SW480 (cell line): Measurements from ENCODE around the gene HADH.
"Not testable (repeated sequence)": the region's sequence is repeated elsewhere in the genome, so short reads cannot be mapped to it uniquely, and the experiment has no call there.

Source experiments
- DNase-seq: peaks from one replicate; pipeline ENCODE4 v3.0.0-alpha.2; 2016; ENCODE audit warnings: low spot score

Gene HADH

GRCh38 chr4:107996949-107997788 lies 7.5 kb downstream of the HADH start:
- no peak for DNase-seq

GRCh38 chr4:107997794-107998193 lies 8.1 kb downstream of the HADH start:
- no peak for DNase-seq

GRCh38 chr4:107999932-108000539 lies 10.3 kb downstream of the HADH start:
- peak; percentile 1 for DNase-seq

DNA sequence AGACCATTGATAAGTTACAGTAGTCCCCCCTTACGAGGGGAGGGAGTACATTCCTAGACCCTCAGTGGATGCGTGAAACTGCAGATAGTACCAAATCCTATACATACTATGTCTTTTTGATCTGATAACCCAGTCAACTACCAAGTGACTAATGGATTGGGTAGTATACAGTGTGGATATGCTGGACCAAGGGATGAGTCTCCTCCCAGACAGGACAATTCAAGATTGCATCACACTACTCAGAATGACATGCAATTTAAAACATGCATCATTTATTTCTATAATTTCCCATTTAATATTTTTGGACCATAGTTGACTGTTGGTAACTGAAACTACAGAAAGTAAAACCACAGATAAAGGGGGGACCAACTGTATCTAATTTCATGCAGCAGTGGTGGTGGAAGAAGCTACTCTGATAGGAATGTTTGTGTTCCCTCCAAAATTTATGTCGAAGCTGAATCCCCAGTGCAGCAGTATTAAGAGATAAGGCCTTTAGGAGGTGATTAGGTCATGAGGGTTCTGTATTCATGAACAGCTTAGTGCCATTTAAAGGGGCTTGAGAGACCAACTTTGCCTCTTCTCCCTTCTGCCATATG lies 11.9 kb downstream of the HADH start:
- no peak for DNase-seq

DNA sequence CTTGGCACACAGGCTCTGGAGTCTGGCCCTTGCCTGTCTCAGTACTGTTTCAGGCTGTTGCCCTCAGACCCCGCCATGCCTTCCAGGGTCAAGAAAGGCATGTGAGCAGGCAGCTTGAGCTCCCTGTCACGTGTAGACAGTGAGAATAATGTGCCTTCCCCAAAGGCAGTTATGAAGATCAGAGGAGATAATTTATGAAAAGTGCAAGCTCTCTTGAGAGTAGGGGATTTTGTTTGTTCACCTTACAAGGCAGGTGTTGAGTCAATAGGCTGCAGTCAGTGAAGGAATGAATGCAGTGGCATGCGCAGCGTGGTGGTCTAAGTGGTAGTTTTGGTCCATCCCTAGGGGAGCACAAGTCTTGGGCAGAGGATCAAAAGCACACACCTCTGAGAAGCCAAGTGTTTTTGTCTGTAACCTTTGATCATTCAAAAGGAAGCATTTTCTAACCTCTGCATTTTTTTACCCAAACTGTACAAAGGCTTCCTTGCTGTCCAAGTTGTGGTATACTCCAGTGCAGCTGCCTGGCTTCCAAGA lies 14.4 kb downstream of the HADH start:
- no peak for DNase-seq

GRCh38 chr4:108004646-108005045 lies 15.0 kb downstream of the HADH start:
- no peak for DNase-seq

- DNase-seq = no peak
These were observed 16.1 kb downstream of the HADH start for GRCh38 chr4:108005807-108006206.

DNA sequence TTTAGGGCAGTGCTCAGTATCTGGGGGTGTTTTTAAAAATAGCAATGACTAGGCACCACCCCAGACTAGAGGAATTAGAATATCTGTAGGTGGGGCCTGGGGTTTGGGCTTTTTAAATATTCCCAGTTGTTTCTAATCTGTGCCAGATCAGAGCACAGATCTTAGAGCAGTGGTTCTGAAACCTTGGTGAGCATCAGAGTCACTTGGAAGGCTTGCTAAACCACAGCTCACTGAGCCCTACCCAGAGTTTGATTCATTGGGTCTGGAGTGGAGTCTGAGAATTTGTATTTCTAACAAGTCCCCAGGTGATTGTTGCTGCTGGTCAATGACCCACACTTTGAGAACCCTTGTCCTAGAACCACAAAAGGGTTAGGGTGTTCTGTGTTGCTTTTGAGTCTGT lies 16.7 kb downstream of the HADH start:
- DNase-seq = no peak

- no peak for DNase-seq
These were observed 18.3 kb downstream of the HADH start for GRCh38 chr4:108007984-108008383.

DNA sequence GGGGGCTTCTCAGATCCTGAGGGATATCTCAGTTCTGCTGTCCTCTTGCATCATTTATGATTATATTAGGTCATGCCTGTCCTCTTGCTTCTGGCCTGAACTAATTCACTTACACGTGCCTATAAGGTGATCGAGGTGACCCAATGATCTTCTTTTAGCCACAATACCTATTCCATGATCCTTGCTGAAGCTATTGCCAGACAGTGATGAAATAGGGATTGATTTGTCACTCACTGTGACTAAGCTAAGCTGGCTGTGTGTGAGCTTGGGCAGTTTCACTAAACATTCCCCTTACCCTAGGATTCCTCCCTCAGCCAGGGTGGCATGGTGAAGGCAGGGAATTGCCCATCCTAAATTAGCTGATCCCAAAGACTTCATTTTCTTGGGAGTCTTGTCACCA lies 19.0 kb downstream of the HADH start:
- no peak for DNase-seq

GRCh38 chr4:108010167-108010566 lies 20.5 kb downstream of the HADH start:
- no peak for DNase-seq

DNA sequence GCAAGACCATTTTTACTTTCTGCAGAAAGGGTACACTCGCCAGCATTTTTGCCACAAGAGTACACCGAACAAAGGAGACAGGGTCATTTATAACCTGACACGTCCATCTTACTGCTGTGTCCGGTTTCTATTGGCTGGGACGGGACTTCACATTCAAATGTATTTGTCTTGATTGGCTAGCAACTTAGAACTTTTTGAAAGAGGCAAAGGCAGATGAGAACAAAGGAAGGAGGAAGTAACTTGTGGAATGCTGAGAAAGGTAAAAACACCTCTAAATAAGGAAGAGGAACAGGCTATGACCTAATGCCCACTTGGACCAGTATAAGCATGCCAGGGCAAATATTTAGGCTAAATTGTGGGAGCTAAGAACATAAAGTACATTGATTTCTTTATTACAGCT lies 22.7 kb downstream of the HADH start:
- DNase-seq = not testable (repeated sequence)

DNA sequence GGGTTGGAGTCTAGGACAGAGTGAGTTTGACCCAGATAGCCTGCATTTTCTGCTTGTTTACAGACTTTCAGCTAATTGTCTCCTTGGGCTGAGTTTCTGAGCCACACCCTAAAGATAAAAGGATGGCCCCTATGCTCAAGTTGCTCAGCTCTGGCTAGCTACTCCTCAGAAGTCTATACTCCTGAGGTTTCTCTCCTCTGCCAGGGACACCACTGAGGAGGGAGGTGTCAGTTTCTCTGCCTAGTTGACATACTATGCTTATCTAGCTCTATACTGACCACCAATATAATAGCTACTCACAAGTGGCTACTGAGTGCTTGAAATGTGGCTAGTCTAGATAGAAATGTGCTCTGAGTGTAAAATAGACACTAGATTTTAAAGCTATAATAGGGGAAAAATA lies 23.6 kb downstream of the HADH start:
- DNase-seq = no peak

DNA sequence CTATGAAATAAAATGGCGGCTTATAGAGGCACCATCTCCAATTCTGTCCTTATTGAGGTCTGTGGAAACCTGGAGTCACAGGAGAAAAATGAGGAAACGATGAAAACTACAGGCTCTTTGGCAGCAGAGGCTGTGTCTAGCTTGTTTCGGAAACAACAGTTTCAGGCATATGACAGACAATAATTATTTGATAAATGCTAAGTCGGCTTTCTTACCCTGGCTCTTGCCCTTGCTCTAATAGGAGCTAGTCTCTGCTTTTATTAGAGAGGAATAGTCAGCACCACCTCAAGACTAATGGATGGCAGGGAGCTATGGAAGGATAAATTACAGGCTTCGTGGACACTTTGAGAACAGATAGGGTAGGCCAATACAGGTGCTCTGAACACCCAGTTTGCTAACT lies 24.3 kb downstream of the HADH start:
- DNase-seq = no peak

- peak; percentile 42 for DNase-seq
These were observed 28.6 kb downstream of the HADH start for GRCh38 chr4:108018040-108018883.

DNA sequence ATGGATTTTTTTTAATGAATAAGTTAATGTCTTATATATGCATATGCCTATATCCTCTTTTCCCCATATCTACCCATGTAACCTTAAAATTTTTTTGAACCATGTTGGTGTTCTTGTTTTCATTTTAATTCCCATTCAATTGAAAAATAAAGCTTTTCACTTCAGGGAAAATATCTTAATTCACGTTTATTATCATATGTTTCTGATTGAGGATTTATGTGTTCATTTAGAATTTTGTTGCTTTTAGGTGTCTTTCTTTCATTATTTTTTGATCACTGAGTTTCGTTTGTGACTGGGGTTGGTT lies 29.1 kb downstream of the HADH start:
- no peak for DNase-seq

DNA sequence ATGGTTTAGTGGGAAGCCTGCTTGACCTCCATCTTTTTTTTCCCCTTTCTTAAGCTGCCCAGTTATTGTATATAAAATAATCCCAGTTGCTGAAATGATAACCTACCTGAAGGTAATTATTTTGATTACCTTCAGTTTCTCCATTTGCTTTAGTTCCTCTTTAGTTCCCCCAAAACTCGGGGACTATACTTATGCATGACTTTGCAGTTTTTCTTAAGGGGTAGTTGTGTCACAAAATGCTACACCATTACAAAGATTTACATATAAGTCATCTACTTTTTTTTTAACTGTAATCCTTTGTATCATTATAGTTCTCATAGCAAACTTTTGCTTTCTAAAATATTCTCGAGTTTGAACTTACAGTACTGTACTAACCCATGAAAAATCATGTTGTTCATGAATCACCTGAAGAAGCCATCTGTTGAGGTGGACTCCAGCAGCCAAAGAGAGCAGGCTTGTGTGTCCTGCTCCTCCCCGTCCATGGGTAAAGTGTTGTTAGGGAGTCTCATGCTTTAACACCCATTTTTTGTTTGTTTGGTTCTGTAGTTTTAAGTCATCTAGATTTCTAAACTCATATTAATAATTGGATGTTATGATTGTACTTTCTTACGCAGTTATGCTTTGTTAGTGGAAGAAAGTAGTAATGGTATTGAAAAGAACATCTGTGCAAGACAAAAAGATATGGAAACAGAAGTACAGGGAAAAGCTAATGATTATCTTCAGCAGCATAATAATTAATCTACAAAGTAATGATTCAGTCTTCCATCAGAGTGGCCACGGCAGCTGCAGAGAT lies 34.6 kb downstream of the HADH start:
- DNase-seq = no peak

DNA sequence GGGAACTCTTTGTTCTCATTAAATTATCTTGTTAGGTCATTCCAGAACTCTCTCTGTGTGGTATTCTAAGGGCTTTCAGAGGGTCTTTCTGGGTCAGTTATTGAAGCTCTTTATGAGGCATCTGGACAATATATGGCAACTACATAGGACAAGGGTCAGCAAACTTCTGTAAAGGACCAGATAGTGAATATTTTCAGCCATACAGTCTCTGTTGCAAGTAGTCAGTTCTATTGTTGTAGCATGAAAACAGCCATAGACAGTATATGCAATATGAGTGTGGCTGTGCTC lies 35.1 kb downstream of the HADH start:
- DNase-seq = no peak

GRCh38 chr4:108029016-108029720 lies 39.5 kb downstream of the HADH start:
- no peak for DNase-seq

- no peak for DNase-seq
These were observed 40.0 kb downstream of the HADH start for GRCh38 chr4:108029731-108030130.

DNA sequence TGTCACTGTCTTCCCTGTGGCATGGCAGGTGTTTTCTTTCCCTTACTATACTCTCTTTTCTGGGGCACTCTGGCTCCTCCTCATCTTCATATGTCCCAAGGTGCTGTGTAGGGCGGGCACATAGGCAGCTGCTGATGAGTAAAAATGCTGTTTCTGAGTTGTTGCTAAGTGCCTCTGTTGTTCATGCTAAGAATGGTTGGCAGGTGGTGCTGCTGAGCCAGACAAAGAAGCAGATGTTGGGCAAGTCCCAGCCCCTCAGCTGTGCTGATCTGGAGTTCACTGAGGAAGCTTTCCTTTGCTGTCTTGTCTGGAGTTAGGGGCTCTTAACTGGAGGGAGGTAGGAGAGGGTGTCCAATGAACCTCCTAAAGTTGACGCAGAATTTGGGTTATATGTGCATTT lies 40.6 kb downstream of the HADH start:
- DNase-seq = peak; percentile 42
